ENCODE data around the gene ISY1. TPM values are rescaled to one million over a fixed set of nuclear protein-coding genes. Genes with fewer than 3 reads are reported as not detected.

The ISY1 gene
- total and polyA plus RNA-seq, 2 of the 4 experiments (the other 2 are of a cell fraction), result 28.5 to 31.5 TPM

GRCh38 chr3:129081503-129081902, 79.4 kb downstream of the ISY1 start:
- Histone ChIP-seq H3K9ac (ENCODE audit: low read depth, low read length) (no peak overlapping the region), H2AFZ (replicated peaks; ENCODE audit: low read length, poor library complexity) (no peak overlapping the region), H3K56ac (ENCODE audit: extremely low read depth, insufficient read depth, low read length) (no peak overlapping the region), H2BK5ac (ENCODE audit: low read depth, low read length, poor library complexity, severe bottlenecking) (no peak overlapping the region), H2BK20ac (ENCODE audit: low read depth, low read length) (no peak overlapping the region), H3K4me3 (ENCODE audit: insufficient read depth, low read depth, low read length) (no peak overlapping the region), H2BK120ac (ENCODE audit: low read depth, low read length) (no peak overlapping the region), H3K18ac (ENCODE audit: low read depth, low read length) (no peak overlapping the region), H4K5ac (ENCODE audit: low read depth, low read length) (no peak overlapping the region), H3K36me3 (ENCODE audit: control insufficient read depth, insufficient read depth, low read length) (no peaks in the 10 kb centered on the region), H2BK15ac (ENCODE audit: low read depth, low read length) (no peak overlapping the region), H2AK9ac (replicated peaks; ENCODE audit: low read depth, low read length, poor library complexity) (no peak overlapping the region), H4K8ac (ENCODE audit: low read depth in 2 of 2, low read length in 2 of 2) (no peak overlapping the region), H3K27me3 (ENCODE audit: control insufficient read depth, insufficient read depth, low read length) (no peaks in the 10 kb centered on the region), H4K20me1 (ENCODE audit: insufficient read depth, low read length) (no peaks in the 10 kb centered on the region), H3K23ac (ENCODE audit: low read depth, low read length) (no peak overlapping the region), H3K14ac (replicated peaks; ENCODE audit: low read depth, low read length) (no peak overlapping the region), H3K9me1 (ENCODE audit: insufficient read depth, low read length) (no peaks in the 10 kb centered on the region), H3K27ac (ENCODE audit: insufficient read depth, low read length) (no peak overlapping the region), H2AK5ac (ENCODE audit: low read depth, low read length) (no peak overlapping the region), H3K9me3 (ENCODE audit: control insufficient read depth, insufficient read depth, low read length) (no peaks in the 10 kb centered on the region), H3K4me1 (ENCODE audit: control insufficient read depth, insufficient read depth, low read length) (0 out of 2 replicates have a peak, but pooled peaks cover 1% of the 10 kb centered on the region), H4K91ac (ENCODE audit: insufficient read depth, low read depth, low read length) (no peak overlapping the region), H3K4ac (ENCODE audit: low read depth, low read length) (no peak overlapping the region), H3K4me2 (ENCODE audit: low read depth, low read length) (no peak overlapping the region), H3K79me1 (ENCODE audit: low read depth in 1 of 2, low read length in 2 of 2) (no peaks in the 10 kb centered on the region)
- dilution Hi-C loops (cut with HindIII; ENCODE audit: low sequenced_read_pairs, unreplicated experiment), result no loop called here
- ChIA-PET POLR2A (ENCODE audit: unreplicated experiment) (no interaction called here), CTCF (no interaction called here)
- ATAC-seq (ENCODE audit: low read depth) (no peak), DNase-seq (no peak)
- in situ Hi-C loops (cut with MboI; ENCODE audit: low sequenced_read_pairs), result no loop called here
- TF ChIP-seq RFX5 (IDR thresholded peaks at IDR 0.05; ENCODE audit: low read depth, low read length) (no peak), RAD21 (IDR thresholded peaks at IDR 0.05; ENCODE audit: low read length) (no peak), POLR2A (IDR thresholded peaks at IDR 0.05; ENCODE audit: low read depth, low read length) (no peak), FOS (IDR thresholded peaks at IDR 0.05; ENCODE audit: low read depth, low read length) (no peak), MXI1 (IDR thresholded peaks at IDR 0.05; ENCODE audit: borderline replicate concordance, low read depth, low read length) (no peak), MAZ (IDR thresholded peaks at IDR 0.05; ENCODE audit: borderline replicate concordance, low read depth, low read length) (no peak), CHD1 (IDR thresholded peaks at IDR 0.05; ENCODE audit: low read depth, low read length) (no peak), MAFK (IDR thresholded peaks at IDR 0.05; ENCODE audit: low read depth, low read length) (no peak), CEBPB (IDR thresholded peaks at IDR 0.05; ENCODE audit: low read depth, low read length) (no peak), ELK1 (IDR thresholded peaks at IDR 0.05; ENCODE audit: borderline replicate concordance, low read depth, low read length) (no peak), NFE2L2 (IDR thresholded peaks at IDR 0.05; ENCODE audit: low read depth, low read length) (no peak), SMC3 (IDR thresholded peaks at IDR 0.05; ENCODE audit: low read depth, low read length) (no peak), BHLHE40 (IDR thresholded peaks at IDR 0.05; ENCODE audit: low read depth, low read length) (no peak), RCOR1 (IDR thresholded peaks at IDR 0.05; ENCODE audit: insufficient replicate concordance, low read length) (no peak)
- TF ChIP-seq, protein P1, sequence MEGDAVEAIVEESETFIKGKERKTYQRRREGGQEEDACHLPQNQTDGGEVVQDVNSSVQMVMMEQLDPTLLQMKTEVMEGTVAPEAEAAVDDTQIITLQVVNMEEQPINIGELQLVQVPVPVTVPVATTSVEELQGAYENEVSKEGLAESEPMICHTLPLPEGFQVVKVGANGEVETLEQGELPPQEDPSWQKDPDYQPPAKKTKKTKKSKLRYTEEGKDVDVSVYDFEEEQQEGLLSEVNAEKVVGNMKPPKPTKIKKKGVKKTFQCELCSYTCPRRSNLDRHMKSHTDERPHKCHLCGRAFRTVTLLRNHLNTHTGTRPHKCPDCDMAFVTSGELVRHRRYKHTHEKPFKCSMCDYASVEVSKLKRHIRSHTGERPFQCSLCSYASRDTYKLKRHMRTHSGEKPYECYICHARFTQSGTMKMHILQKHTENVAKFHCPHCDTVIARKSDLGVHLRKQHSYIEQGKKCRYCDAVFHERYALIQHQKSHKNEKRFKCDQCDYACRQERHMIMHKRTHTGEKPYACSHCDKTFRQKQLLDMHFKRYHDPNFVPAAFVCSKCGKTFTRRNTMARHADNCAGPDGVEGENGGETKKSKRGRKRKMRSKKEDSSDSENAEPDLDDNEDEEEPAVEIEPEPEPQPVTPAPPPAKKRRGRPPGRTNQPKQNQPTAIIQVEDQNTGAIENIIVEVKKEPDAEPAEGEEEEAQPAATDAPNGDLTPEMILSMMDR (conservative IDR thresholded peaks at IDR 0.05; ENCODE audit: low read depth, low read length), result no peak
- TF ChIP-seq, protein P2, sequence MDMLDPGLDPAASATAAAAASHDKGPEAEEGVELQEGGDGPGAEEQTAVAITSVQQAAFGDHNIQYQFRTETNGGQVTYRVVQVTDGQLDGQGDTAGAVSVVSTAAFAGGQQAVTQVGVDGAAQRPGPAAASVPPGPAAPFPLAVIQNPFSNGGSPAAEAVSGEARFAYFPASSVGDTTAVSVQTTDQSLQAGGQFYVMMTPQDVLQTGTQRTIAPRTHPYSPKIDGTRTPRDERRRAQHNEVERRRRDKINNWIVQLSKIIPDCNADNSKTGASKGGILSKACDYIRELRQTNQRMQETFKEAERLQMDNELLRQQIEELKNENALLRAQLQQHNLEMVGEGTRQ (IDR thresholded peaks at IDR 0.05; ENCODE audit: low read depth, low read length), result no peak
- no TSS peak for BruUV-seq (replicated peaks)
- WGBS, 2 experiments (ENCODE audit: extremely low coverage in 2 of 2, insufficient read length in 1 of 2), result no CpG with 5 or more reads among the region's 8 CpGs
- intact Hi-C loops (cut with micrococcal nuclease), result no loop called here
